ENCODE data around the gene MYH13.

DNA sequence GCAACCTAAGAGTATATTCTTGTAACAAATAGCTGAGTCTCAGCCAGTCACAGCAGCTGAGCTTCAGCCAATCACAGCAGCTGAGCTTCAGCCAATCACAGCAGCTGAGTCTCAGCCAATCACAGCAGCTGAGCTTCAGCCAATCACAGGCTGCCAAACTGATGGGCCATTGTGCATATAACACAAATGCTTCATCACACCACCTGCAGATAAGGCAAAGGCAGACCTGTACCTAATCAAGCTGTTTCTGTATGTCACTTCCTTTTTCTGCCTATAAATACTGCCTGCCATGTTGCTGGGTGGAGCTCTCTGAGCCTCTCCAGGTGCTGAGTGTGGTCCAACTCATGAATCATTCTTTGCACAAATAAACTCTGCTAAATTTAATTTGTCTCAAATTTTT, 19.9 kb downstream of the MYH13 start:
- no peak for TF ChIP-seq POLR2A (IDR thresholded peaks at IDR 0.05)
- TF ChIP-seq, protein P1, sequence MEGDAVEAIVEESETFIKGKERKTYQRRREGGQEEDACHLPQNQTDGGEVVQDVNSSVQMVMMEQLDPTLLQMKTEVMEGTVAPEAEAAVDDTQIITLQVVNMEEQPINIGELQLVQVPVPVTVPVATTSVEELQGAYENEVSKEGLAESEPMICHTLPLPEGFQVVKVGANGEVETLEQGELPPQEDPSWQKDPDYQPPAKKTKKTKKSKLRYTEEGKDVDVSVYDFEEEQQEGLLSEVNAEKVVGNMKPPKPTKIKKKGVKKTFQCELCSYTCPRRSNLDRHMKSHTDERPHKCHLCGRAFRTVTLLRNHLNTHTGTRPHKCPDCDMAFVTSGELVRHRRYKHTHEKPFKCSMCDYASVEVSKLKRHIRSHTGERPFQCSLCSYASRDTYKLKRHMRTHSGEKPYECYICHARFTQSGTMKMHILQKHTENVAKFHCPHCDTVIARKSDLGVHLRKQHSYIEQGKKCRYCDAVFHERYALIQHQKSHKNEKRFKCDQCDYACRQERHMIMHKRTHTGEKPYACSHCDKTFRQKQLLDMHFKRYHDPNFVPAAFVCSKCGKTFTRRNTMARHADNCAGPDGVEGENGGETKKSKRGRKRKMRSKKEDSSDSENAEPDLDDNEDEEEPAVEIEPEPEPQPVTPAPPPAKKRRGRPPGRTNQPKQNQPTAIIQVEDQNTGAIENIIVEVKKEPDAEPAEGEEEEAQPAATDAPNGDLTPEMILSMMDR (IDR thresholded peaks at IDR 0.05): no peak

All from lower leg skin (tissue), 3 donors.